SK-N-DZ (cell line): ENCODE results near the gene SFXN5.
"Not testable (repeated sequence)": the region's sequence is repeated elsewhere in the genome, so short reads cannot be mapped to it uniquely, and the experiment has no call there.

Source experiments
- DNase-seq: peaks from one replicate; pipeline ENCODE4 v3.0.0-alpha.2; 2015; ENCODE audit warnings: low spot score

Gene SFXN5

DNA sequence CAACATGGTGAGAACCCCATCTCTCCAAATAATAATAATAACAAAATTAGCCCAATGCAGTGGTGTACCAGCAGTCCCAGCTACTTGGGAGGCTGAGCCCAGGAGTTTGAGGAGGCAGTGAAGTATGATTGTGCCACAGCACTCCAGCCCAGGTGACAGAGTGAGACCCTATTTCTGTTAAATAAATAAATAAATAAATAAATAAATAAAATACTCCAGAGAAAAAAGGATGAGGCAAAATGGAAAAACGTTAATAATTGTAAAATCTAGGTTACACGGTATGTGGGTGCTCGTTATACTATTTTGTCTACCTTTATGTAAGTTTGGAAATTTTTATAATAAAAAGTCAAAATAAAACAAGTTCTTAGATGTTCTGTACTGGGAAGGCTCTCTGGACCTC is 162.8 kb downstream of the SFXN5 start:
- no peak for DNase-seq

DNA sequence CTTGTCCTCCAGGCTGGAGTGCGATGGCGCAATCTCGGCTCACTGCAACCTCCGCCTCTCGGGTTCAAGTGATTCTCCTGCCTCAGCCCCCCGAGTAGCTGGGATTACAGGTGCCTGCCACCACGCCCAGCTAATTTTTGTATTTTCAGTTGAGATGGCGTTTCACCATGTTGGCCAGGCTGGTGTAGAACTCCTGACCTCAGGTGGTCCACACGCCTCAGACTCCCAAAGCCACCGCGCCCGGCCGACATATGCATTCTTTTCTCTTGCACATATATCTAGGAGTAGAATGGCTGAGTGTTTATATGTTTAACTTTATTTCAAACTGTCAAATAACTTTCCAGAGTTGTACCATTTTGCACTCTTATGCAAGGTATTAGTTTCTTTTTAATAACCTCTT is 164.1 kb downstream of the SFXN5 start:
- DNase-seq = not testable (repeated sequence)

DNA sequence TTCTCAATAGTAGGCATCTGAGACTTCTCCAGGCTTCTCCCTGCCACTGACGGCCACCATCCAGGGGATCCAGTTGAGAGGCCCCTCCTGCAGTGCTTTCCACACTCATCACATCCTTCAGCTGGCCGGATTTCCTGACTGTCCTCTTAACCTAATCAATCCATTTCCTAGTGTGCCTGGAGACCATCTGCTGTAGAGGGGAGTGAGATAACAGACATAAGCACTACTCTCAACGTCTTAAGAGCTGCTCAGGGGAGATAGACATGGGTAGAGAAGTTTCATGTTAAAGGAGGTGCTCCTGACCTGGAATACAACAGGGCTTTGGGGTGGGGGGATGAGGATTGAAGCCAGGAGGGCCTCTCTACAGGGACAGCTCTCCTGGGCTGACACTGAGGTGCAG is 170.1 kb downstream of the SFXN5 start:
- DNase-seq = peak; percentile 81

DNA sequence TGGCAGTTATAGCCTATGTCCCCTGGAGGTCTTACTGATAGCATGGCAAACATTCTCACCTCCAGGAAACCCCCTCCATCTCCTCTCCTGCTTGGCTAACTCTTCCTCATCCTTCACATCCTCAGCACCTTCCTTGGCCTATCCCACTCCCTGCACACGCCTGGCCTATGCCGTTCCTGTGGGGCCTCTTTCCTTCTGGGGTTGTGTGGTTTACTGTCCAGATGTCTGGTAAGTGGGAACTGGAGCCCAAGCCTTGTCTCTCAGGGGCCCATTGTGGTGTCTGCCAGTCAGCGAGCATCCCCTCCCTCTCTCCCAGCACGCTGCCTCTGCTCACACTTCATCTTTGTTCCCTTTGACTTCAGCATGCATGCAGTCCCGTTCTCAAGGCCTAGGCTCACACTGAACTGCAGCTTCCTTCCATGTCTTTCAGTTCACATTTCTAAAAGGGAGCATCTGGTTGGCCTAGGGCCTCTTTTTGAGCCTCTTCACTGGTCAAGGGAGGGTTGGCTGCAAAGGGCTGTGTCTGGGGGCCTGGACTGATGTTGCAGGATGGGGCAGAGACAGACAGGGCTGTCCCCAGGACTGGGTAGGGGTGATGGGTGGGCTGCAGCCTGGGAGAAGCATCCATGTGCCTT is 171.2 kb downstream of the SFXN5 start:
- no peak for DNase-seq

DNA sequence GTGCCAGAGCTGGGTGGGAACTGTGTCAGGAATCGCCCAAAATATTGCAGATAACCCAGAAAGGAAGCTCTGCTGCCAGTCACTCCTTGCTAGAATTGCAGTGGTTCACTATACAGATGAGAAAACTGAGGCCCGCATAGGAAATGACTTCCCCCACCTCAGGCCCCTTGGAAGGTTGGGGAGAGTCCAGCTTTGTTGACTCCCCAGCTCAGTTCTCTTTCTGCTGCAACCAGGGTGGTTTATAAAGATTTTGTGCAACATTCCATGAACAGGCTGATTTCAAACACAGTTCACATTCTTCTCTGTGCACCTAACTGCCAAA is 173.0 kb downstream of the SFXN5 start:
- no peak for DNase-seq

DNA sequence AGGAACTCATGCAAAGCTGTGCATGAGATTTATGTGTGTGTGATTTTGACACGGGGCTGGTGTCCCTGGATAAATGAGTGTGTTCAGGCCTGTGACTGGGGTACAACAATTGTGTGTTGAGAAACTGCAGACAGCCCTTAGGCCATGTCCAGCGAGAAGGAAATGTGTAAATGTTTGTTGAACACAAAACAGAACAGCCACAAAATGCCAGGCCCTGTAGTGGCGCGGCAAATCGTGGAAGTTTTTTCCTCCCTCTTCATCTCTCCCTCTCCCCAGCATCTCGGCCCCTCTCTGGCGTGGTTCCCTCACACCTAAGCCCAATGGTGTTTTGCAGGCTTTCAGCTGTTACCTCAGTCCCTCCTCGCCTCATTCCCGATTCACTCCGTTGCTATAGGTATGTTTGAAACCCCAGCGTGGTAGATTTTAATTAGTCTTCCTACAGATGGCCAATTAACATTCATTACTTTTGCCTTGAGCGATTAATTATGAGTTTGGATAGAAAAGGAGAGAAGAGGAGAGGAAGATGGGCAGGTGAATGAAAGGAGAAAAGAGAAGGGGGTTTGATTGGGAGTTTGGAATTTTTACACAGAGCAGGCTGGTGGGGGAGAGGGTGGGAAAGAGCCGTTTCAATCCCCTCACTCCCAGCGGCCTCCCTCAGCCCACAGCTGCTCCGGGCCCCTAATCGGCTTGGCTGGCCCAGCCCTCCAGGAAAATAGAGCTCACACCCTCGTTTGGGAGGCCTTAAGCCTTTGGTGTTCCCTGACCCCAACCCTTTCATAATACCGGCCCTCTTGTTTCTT is 173.5 kb downstream of the SFXN5 start:
- no peak for DNase-seq

DNA sequence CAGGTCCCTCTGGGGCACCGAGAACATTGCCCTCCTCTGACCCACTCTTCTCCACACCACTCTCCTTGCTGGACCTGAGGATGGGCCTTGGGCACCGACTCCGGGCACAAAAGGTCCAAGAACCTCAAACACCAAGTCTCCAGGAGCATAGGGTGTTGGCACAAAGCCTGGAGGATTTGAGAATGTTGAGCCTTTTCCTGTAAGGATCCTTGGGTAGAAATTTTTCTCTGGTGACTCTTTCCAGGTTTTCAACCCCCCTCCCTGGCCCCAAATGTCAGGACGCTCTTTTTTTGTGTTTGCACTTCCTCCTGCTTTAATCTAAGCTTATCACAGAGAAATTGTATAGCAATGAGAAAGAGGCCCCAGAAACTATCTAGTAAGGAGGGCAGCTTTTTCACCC is 175.1 kb downstream of the SFXN5 start:
- no peak for DNase-seq

DNA sequence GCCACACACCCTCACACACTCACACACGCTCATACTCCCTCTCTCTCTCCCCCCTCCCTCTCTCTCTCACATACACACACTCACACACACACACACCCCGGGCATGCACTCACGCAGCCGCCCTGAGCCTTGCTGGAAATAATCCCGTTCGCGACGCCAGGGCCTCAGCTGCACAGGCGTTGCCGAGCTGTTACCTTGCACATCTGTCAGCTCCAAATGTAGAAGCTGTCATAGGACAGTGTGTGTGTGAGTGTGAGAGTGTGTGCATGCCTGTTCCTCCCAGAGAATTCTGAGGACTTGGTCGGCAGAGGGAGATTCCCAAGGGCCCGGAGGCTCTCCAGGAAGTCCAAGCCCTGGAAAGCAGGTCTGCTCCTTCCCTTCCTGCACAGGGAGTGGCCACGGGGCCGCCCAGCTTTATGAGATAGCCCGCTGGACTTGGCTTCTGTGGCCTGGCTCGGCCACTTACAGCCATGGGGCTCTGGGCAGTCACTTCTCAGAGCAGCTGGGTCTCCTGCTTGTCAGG is 175.7 kb downstream of the SFXN5 start:
- no peak for DNase-seq

DNA sequence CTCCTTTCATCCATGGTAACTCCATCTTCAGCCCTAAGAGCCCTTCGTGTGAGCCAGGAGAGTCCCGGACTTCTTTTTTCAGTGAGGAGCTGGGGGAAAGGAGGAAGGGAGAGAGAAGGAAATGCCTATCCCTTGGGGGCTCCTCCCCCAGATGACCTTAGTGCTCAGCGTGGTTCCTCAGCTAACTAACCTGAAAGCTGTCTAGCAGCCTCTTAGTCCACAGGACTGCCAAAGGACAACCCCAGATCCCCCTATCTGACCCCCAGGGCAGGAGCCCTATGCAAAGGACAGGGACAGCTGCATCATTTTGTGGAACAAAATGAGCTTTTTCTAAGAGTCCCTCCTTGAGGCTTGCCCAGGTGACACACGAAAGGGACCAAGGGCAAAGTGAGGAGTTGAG is 176.4 kb downstream of the SFXN5 start:
- no peak for DNase-seq

DNA sequence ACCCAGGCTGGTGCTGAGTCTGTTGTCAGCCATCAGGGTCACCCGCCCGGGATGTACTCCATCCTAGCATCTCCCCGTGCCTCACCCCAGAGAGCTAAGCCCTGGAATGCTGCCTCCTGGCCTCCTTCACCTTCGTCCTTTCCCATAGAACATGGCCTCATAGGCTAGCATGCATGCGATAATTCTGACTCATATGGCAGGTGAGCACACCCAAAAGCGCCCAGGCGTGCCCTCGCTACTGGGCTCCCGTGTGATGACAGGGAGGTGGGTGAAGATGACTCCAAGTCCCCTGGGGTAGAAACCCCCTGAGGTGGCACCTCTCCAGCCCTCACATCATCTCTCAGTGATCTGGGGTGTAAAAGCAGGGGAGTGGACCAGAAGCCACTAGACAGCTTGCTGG is 177.0 kb downstream of the SFXN5 start:
- DNase-seq = no peak

DNA sequence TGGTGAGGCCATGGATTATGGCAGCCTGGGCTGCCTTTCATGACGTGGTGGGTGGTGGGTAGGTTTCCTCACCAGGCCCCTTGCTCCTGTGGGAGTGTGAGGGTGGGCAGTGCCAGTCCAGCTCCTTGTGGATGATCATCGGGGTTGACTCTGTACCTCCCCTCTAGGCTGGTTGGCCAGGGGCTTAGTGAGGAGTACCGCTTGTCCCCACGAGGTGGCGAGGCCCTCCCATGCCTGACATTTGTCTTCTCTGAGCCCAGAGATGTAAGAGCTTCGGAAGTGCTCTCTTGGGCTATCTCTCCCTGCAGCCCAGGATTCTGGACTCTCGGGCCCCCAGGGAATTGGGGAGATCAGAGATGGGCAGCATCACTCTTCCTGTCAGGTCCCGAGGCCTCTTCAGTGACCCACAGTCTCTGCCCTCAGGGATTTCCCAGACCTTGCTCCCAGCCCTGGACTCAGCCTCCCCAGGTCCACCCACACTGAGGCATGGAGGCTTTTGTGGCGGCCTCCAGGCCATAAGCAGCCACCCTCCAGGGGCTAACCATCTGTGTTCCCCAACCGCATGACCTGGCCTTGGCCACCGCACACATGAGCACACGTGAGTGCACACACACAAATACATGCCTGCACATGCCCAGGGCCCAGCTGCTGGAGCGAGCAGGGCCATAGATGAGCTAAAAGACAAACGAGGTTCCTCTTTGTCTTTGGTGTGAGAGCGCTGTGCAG is 177.8 kb downstream of the SFXN5 start:
- DNase-seq = peak; percentile 70

DNA sequence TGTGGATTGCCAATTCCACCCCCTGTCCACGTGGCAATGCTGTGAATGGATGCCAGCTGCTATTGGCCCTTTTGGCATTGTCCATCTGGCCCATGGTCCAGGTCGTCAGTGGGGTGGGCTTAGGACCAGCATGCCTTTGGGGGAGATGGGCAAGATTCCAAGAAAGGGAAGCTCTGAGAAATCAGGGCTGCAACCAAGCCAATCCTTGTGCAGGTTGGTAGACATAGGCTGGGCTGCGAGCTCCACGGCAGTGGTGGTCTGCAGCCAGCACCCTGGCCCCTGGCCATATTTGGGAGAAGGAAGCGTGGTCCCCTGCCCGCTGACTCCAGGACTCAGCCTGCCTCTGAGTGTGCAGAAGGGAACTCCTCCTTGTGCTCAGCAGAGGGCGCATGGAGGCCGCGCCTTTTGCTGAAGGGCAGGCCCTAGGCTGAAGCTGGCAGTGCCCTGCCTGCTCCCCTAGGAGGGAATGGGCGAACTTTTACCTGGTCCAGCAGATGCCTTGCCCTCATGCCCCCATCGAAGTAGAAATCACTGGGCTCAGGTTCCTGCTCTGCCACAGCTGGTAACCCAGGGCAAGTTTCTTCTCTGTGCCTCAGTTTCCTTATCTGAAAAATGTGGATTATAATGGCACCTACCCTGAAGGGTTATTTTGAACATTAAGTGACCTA is 178.9 kb downstream of the SFXN5 start:
- peak; percentile 65 for DNase-seq
